CD14-positive monocyte (primary cell): ENCODE measurements around the gene TRIM61. TPM values are rescaled to one million over a fixed set of nuclear protein-coding genes. Genes with fewer than 3 reads are reported as not detected.

ENCODE experiments used
- DNase-seq, 3 donors: peaks; one replicate each; pipeline ENCODE4 v3.0.0-alpha.2; 2011 to 2022
- H2AFZ ChIP-seq: 2 replicates; pipeline ENCODE4 v1.6.0; 2012; ENCODE audit warnings: mild to moderate bottlenecking, low read depth, low read length, inconsistent platforms; ENCODE audit not compliant: insufficient read depth, poor library complexity, severe bottlenecking
- H3K27ac ChIP-seq, 2 donors: 1 replicate in 1 of 2; 2 replicates in 1 of 2; pipeline ENCODE4 v1.5.1; 2012 to 2013; ENCODE audit warnings: low read length in 2 of 2, control low read depth in 1 of 2, inconsistent platforms in 1 of 2, low read depth in 1 of 2, mild to moderate bottlenecking in 1 of 2
- H3K27me3 ChIP-seq, 2 donors: one replicate each; pipeline versions ENCODE4 v1.6.0 to v1.6.1; 2011 to 2013; ENCODE audit warnings: low read length in 2 of 2; ENCODE audit not compliant: control insufficient read depth in 2 of 2, insufficient read depth in 2 of 2
- H3K36me3 ChIP-seq, 2 donors: replicated peaks in 1 of 2; 1 replicate in 1 of 2; 2 replicates in 1 of 2; pipeline versions ENCODE4 v1.5.1 to v1.6.1; 2012 to 2013; ENCODE audit warnings: low read length in 2 of 2, control low read depth in 1 of 2, inconsistent platforms in 1 of 2, mild to moderate bottlenecking in 1 of 2; ENCODE audit not compliant: insufficient read depth in 2 of 2, control insufficient read depth in 1 of 2
- H3K4me1 ChIP-seq, 2 donors: 1 replicate in 1 of 2; 2 replicates in 1 of 2; pipeline versions ENCODE4 v1.5.1 to v1.6.1; 2012 to 2013; ENCODE audit warnings: low read length in 2 of 2, control low read depth in 1 of 2, inconsistent platforms in 1 of 2, mild to moderate bottlenecking in 1 of 2, moderate library complexity in 1 of 2; ENCODE audit not compliant: insufficient read depth in 2 of 2, control insufficient read depth in 1 of 2
- H3K4me2 ChIP-seq: replicated peaks from 2 replicates; pipeline ENCODE3; 2012; ENCODE audit warnings: low read length, moderate library complexity, mild to moderate bottlenecking; ENCODE audit not compliant: poor library complexity, severe bottlenecking; ENCODE audit errors: extremely low read depth
- H3K4me3 ChIP-seq, 3 experiments: fragments of 200-600 bp in 1 of 3; sonication (generic) in 1 of 3; replicated peaks in 1 of 3; 1 replicate in 2 of 3; 2 replicates in 1 of 3; pipeline ENCODE4 v1.5.1; 2011 to 2013; ENCODE audit warnings: low read length in 3 of 3, mild to moderate bottlenecking in 3 of 3, control low read depth in 2 of 3, low read depth in 2 of 3, inconsistent platforms in 1 of 3, moderate library complexity in 1 of 3
- H3K79me2 ChIP-seq: 2 replicates; pipeline ENCODE4 v1.6.0; 2012; ENCODE audit warnings: mild to moderate bottlenecking, control low read depth, inconsistent platforms, low read length, moderate library complexity; ENCODE audit not compliant: insufficient read depth
- H3K9ac ChIP-seq: 2 replicates; pipeline ENCODE4 v1.6.0; 2017; ENCODE audit warnings: low read length, mild to moderate bottlenecking; ENCODE audit not compliant: insufficient read depth, poor library complexity, severe bottlenecking
- H3K9me3 ChIP-seq, 2 donors: replicated peaks in 1 of 2; 1 replicate in 1 of 2; 2 replicates in 1 of 2; pipeline versions ENCODE4 v1.5.1 to v1.6.1; 2012 to 2013; ENCODE audit warnings: low read length in 2 of 2, control low read depth in 1 of 2; ENCODE audit not compliant: control insufficient read depth in 1 of 2, insufficient read depth in 1 of 2
- H4K20me1 ChIP-seq: 2 replicates; pipeline ENCODE4 v1.6.0; 2012; ENCODE audit warnings: mild to moderate bottlenecking, low read length, control low read depth, moderate library complexity; ENCODE audit not compliant: insufficient read depth
- H3K27ac Mint-ChIP-seq, 7 donors: one replicate each; pipeline ENCODE4 v1.8.0; 2020; ENCODE audit warnings: mild to moderate bottlenecking in 7 of 7, mixed read lengths in 7 of 7, moderate library complexity in 6 of 7, inconsistent platforms in 2 of 7
- H3K27me3 Mint-ChIP-seq, 3 donors: one replicate each; pipeline ENCODE4 v1.8.0; 2021 to 2022; ENCODE audit warnings: low read depth in 3 of 3, mild to moderate bottlenecking in 3 of 3, mixed read lengths in 3 of 3, moderate library complexity in 3 of 3, inconsistent platforms in 1 of 3
- H3K36me3 Mint-ChIP-seq, 2 donors: one replicate each; pipeline ENCODE4 v1.8.0; 2020; ENCODE audit warnings: mixed read lengths in 2 of 2, inconsistent platforms in 1 of 2, mild to moderate bottlenecking in 1 of 2
- H3K4me1 Mint-ChIP-seq: one replicate; pipeline ENCODE4 v1.8.0; 2020; ENCODE audit warnings: mild to moderate bottlenecking, mixed read lengths
- H3K4me3 Mint-ChIP-seq, 2 donors: one replicate each; pipeline ENCODE4 v1.8.0; 2020; ENCODE audit warnings: mild to moderate bottlenecking in 2 of 2, mixed read lengths in 2 of 2, moderate library complexity in 1 of 2
- H3K9me3 Mint-ChIP-seq, 7 donors: one replicate each; pipeline ENCODE4 v1.8.0; 2020 to 2022; ENCODE audit warnings: mixed read lengths in 7 of 7, mild to moderate bottlenecking in 6 of 7, moderate library complexity in 6 of 7, inconsistent platforms in 2 of 7
- CTCF ChIP-seq: fragments of 200-600 bp; IDR thresholded peaks from one replicate; pipeline ENCODE4 v1.8.0; 2022; ENCODE audit warnings: antibody characterized with exemption, mild to moderate bottlenecking
- WGBS: methylation state at CpG from one replicate; pipeline ENCODE4 v1.1.5; 2013; ENCODE audit warnings: missing lambda C conversion rate; ENCODE audit not compliant: insufficient coverage; 5-methylcytosine and 5-hydroxymethylcytosine counted together
- intact Hi-C, 2 donors: fragments of 100-400 bp; cut with micrococcal nuclease; formaldehyde crosslinking; loops; one replicate each; pipeline versions ENCODE4 v1.15.0 to v1.15.1; 2023
- polyA plus RNA-seq, 3 donors: library from polyadenylated mRNA; depleted of rRNA in 1 of 3; unstranded in 2 of 3; stranded (reverse) in 1 of 3; fragments of 300-500 nt in 2 of 3; fragments of >200 nt in 1 of 3; fragmentation: Illumina TruSeq in 2 of 3; gene quantifications; 1 replicate in 2 of 3; 2 replicates in 1 of 3; pipeline ENCODE4 v1.2.3, GENCODE V29; 2012 to 2021

The TRIM61 gene
- polyA plus RNA-seq, 3 donors, result 0.04 TPM; not detected in 2

GRCh38 chr4:164926301-164926700 lies 51.2 kb downstream of the TRIM61 start:
- 100% methylated on average over 1 of the region's 2 CpGs for WGBS
- Mint-ChIP-seq H3K27ac (no peak overlapping the region), H3K4me1 (no peaks in the 10 kb centered on the region), H3K27me3 (peaks cover 2 to 7% (median 2%) of the 10 kb centered on the region in 3 donors), H3K9me3 (peaks cover 0 to 15% (median 5%) of the 10 kb centered on the region in 7 donors), H3K36me3 (no peaks in the 10 kb centered on the region), H3K4me3 (no peak overlapping the region)
- no peak overlapping the region for H3K4me3 ChIP-seq
- H3K9ac ChIP-seq, result no peak overlapping the region
- no peaks in the 10 kb centered on the region for H3K79me2 ChIP-seq
- H3K4me1 ChIP-seq, result no peaks in the 10 kb centered on the region
- H2AFZ ChIP-seq, result no peak overlapping the region
- intact Hi-C loops, result no loop called here
- H4K20me1 ChIP-seq, result no peaks in the 10 kb centered on the region
- TF ChIP-seq CTCF, result no peak
- H3K27ac ChIP-seq, result no peak overlapping the region
- DNase-seq, result no peak
- H3K27me3 ChIP-seq, result no peaks in the 10 kb centered on the region
- no peaks in the 10 kb centered on the region for H3K9me3 ChIP-seq
- no peaks in the 10 kb centered on the region for H3K36me3 ChIP-seq
- H3K4me2 ChIP-seq, result no peak overlapping the region

GRCh38 chr4:164924670-164925238 lies 52.7 kb downstream of the TRIM61 start:
- H3K79me2 ChIP-seq, result no peaks in the 10 kb centered on the region
- Mint-ChIP-seq H3K4me3 (no peak overlapping the region), H3K27me3 (peaks cover 2 to 7% (median 2%) of the 10 kb centered on the region in 3 donors), H3K4me1 (no peaks in the 10 kb centered on the region), H3K36me3 (no peaks in the 10 kb centered on the region), H3K9me3 (peaks cover 0 to 15% (median 3%) of the 10 kb centered on the region in 7 donors), H3K27ac (no peak overlapping the region)
- no peak overlapping the region for H3K4me3 ChIP-seq
- H3K27ac ChIP-seq, result no peak overlapping the region
- H3K9ac ChIP-seq, result no peak overlapping the region
- no CpG with 5 or more reads among the region's 3 CpGs for WGBS
- no peaks in the 10 kb centered on the region for H3K27me3 ChIP-seq
- H3K36me3 ChIP-seq, result no peaks in the 10 kb centered on the region
- no peak overlapping the region for H3K4me2 ChIP-seq
- no peak overlapping the region for H2AFZ ChIP-seq
- H3K9me3 ChIP-seq, result no peaks in the 10 kb centered on the region
- no peak for TF ChIP-seq CTCF
- no peaks in the 10 kb centered on the region for H4K20me1 ChIP-seq
- DNase-seq, result no peak
- H3K4me1 ChIP-seq, result no peaks in the 10 kb centered on the region
- intact Hi-C loops, result no loop called here
